Activated CD4-positive, CD25-positive, alpha-beta regulatory T cell treated with anti-CD3 and anti-CD28 coated beads, Interleukin-2, amount 50 U/mL, for 72 hours (primary cell): ENCODE measurements around the gene PCNX2.
"Not testable (repeated sequence)": the region's sequence is repeated elsewhere in the genome, so short reads cannot be mapped to it uniquely, and the experiment has no call there.

Source experiments
- DNase-seq: peaks from one replicate; pipeline ENCODE4 v3.0.0; 2021

The PCNX2 gene

GRCh38 chr1:233042834-233043233 lies 252.7 kb downstream of the PCNX2 start:
- no peak for DNase-seq

DNA sequence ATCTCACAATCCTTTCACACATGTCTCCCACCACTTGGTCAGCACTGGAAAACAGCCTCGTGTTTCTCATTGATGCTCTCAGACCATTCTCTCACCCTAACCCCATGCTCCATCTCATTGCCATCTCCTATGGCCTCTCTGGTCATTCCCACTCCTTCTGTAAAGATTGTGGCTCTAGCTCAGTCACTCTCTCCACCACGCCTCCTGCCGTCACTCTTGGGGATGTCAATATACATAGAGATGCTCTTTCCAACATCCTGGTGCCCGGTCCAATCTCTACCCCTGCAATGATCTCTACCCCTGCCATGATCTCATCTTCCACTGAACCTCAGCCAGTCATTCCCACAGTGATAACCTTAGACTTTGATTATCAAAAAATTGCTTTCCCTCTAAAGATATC lies 255.0 kb downstream of the PCNX2 start:
- no peak for DNase-seq

DNA sequence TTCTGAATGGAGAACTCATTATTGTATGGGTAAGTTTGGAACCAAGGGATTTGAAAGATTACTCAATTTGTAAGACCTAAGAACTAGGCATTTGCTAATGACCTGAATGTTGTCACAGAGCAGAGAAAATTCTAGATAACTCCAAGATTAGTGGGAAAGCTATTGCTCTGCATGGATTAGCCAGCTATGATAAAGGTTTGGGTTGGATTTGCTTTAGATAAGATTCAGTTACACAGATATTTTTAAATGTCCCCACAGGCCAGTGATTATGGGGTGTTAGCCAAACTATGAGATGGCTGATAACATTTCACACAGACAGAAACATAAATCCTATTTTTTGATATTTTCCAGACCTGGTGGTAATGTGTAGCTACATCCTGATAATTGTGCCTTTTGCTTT lies 256.9 kb downstream of the PCNX2 start:
- DNase-seq: no peak

GRCh38 chr1:233037843-233038242 lies 257.7 kb downstream of the PCNX2 start:
- no peak for DNase-seq

GRCh38 chr1:233034836-233035235 lies 260.7 kb downstream of the PCNX2 start:
- DNase-seq: no peak

- no peak for DNase-seq
Measured at GRCh38 chr1:233033361-233033760, 262.2 kb downstream of the PCNX2 start.

GRCh38 chr1:233032916-233033315 lies 262.6 kb downstream of the PCNX2 start:
- no peak for DNase-seq

DNA sequence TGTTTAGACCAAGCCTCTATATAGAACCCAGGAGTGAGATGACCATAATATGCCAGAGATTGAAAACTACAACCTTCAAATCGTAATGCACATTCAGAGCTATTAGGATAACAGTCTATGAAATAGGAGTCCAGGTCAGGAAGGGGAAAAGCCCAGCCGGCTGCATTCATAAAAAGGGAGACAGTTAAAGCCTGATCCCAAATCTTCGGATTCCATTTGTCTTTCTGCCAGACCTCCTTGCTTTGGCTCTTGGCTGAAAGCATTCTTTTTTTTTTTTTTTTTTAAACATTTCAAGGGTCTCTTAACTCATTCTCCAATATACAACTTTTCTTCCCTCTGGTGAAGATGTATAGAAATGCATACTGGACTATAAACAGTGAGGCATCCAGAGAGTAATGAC lies 264.0 kb downstream of the PCNX2 start:
- no peak for DNase-seq

GRCh38 chr1:233027046-233027445 lies 268.5 kb downstream of the PCNX2 start:
- no peak for DNase-seq

- DNase-seq: no peak
Measured at GRCh38 chr1:233025567-233025966, 270.0 kb downstream of the PCNX2 start.

GRCh38 chr1:233025157-233025556 lies 270.4 kb downstream of the PCNX2 start:
- DNase-seq: no peak

DNA sequence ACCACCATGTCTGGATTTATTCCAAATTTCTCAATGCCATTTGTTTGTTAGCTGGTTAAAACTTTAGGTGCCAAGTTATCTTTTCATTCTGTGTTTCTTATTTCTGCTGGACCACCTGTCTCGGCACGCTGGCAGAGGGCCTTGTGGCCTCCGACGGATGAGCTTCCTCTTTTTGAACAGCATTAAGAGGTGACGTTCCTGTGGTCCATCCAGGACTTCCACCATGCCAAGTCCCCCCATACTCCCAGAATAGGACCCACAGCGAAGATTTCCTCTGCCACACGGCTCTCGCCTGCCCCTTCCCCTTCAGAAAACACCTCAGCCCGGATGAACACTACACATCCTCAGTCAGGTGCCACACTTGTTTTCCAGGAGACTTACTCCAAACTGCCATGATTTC lies 271.3 kb downstream of the PCNX2 start:
- DNase-seq: no peak

GRCh38 chr1:233022246-233022645 lies 273.3 kb downstream of the PCNX2 start:
- DNase-seq: no peak

DNA sequence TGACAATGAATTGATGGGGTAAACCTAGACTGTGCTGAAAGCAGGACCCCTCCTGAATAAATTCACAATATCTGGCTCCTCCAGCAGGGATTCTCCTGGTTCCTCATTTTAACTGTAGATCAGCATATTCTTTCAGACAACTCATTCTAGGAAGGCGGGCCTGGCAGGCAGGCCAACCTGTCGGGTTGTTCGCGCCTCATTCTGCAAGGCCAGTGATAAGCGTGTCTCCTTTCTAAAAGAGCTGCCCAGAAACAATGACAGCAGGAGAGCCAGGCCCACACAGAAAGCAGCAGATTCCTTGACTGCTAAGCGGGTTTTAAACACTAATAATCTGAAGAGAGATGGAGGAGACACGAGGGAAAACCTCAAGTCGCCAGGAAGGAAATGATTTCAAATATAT lies 275.1 kb downstream of the PCNX2 start:
- DNase-seq: no peak

- DNase-seq: no peak
Measured at GRCh38 chr1:233019778-233020325, 275.7 kb downstream of the PCNX2 start.

GRCh38 chr1:233019083-233019482 lies 276.4 kb downstream of the PCNX2 start:
- no peak for DNase-seq

DNA sequence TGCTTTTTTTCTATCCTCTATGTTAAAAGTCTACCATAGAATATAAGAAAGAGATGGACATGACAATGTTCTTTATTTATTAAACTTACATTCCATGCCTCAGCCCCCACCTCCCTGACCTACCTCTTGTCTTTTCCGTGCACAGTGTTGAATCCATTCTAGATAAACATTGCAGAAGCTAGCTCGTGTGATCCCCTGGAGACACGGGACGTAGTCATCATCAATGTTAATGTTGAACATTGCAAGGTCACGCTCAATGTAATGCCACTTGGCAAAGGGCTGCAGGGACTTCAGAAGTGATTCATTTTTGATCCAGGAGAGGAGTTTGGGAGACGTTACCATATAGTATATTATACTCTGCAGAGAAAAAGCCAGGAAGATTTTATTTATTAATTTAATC lies 278.7 kb downstream of the PCNX2 start:
- DNase-seq: no peak

- DNase-seq: no peak
Measured at GRCh38 chr1:233015965-233016364, 279.6 kb downstream of the PCNX2 start.

DNA sequence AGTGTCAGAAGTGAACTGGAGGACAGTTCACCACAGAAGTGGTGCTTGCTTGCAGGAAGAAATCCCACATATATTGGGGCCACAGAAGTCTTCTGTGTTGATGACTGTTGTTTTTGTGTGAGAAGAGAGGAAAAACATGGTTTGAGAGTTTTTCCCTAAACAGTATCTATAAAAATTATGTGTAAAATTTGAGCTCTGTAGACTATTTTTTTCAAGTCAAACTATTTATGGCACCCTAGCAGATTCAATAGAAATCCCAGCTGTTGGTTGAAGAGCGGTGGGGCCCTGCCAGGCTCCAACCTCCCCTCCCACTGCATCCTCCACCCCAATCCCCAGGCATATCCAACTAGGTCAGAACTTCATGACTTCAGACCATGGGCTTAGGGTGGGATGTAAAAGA lies 283.5 kb downstream of the PCNX2 start:
- DNase-seq: no peak

- no peak for DNase-seq
Measured at GRCh38 chr1:233010146-233010545, 285.4 kb downstream of the PCNX2 start.

DNA sequence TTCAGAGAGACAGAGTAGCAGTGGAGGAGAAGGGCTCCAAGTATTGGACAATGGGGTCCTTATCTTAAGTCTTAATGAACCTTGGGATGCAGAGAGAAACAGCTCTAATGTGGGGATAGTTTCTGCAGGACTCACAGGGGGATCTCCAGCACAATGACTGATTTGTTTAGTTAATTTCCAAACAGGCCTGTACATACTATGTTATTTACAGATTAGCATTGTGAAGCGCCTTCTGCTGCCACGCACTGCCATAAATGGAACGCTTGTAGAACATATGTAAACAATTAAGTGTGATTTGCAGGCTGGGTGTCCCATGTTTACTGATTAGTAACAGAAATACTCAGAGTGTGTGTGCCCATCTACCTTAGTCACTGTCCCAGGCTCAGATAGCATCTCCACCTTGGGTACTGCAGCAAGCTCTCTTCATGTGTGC lies 289.0 kb downstream of the PCNX2 start:
- DNase-seq: no peak

DNA sequence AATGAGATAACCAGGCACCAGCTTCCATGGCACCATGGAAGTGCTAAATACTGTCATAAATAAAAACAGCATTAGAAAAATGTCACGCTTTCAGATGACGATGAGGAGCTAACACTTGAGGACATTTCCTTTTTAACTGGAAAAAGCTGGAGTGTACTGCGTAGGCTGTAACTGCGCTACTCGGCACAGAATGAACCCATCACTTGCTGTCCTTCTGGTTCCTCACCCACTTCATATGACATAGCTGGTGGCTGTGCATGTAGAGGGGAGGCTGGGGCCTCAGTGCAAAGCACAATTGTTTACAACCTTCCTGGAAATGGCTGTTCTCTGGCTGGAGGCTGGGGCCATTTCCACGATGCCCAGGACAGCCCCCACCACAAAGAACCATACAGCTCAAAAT lies 289.4 kb downstream of the PCNX2 start:
- no peak for DNase-seq

DNA sequence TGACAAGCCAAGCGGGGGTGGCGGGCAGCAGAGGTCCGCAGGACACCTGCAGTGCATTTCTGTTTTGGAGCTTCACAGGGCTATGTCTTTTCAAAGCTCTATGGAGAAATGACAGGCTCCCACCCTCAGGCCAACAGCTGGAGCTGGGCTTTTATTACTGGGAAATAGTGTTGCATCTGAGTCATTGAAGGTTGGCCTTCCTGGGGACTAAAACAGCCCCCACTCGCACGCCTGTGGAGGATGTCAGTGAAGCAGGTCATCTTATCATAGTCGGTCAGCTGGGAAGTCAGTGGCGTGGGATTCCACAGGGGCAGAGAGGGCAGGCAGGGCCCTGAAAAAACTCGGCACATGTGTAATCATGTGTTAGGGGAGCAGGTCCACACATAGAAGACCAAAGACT lies 289.8 kb downstream of the PCNX2 start:
- no peak for DNase-seq

GRCh38 chr1:233005156-233005555 lies 290.4 kb downstream of the PCNX2 start:
- DNase-seq: no peak

DNA sequence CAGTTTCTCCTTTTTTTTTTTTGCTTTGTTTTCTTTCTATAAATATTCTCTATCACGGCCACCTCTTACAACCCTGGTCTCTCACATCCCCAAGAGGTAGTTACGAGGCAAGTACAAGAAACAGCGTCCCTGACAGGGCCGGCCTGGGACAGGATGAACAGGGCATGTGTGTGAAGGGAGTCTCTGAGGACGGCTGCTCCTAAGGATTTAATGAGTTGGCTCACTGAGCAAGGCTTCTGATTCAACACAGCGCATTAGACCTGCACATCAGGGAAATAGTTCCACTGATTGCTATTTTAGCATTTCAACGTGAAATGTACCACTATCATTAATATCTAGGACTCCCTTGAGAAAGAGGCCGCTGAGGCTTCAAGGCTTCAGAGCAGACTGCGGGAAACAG lies 291.1 kb downstream of the PCNX2 start:
- no peak for DNase-seq

- DNase-seq: not testable (repeated sequence)
Measured at GRCh38 chr1:233003638-233004037, 291.9 kb downstream of the PCNX2 start.
